ENCODE data around the gene RAB5A.
"Not testable (repeated sequence)": the region's sequence is repeated elsewhere in the genome, so short reads cannot be mapped to it uniquely, and the experiment has no call there.

Gene RAB5A

GRCh38 chr3:20031939-20032338, 85.0 kb downstream of the RAB5A start:
- DNase-seq = not testable (repeated sequence)
